HepG2 (cell line): ENCODE data around the gene TAOK3. TPM values are rescaled to one million over a fixed set of nuclear protein-coding genes. Genes with fewer than 3 reads are reported as not detected.

Experiments used
- KDM3A ChIP-seq: IDR thresholded peaks from 2 replicates; pipeline ENCODE4 v1.6.1; 2018; ENCODE audit warnings: low read depth, missing compliant biosample characterization
- NR2F6 ChIP-seq, 2 experiments: IDR thresholded peaks; 2 replicates each; pipeline ENCODE4 v1.6.1; 2016; ENCODE audit warnings: antibody characterized with exemption in 1 of 2, mild to moderate bottlenecking in 1 of 2
- REXO4 ChIP-seq: sonication (generic); formaldehyde crosslinking; IDR thresholded peaks from 2 replicates; pipeline ENCODE4 v1.8.0; 2022; ENCODE audit warnings: missing genetic modification reagents, mild to moderate bottlenecking, borderline replicate concordance
- ZFY ChIP-seq: sonication (generic); formaldehyde crosslinking; IDR thresholded peaks from 2 replicates; pipeline ENCODE4 v1.4.0; 2020; ENCODE audit warnings: missing genetic modification reagents
- ZNF138 ChIP-seq: sonication (generic); formaldehyde crosslinking; IDR thresholded peaks from 2 replicates; pipeline ENCODE4 v1.5.0; 2020; ENCODE audit warnings: mild to moderate bottlenecking, low read depth, missing genetic modification reagents
- ZNF260 ChIP-seq: sonication (generic); formaldehyde crosslinking; IDR thresholded peaks from 2 replicates; pipeline ENCODE4 v1.4.0; 2020; ENCODE audit warnings: missing genetic modification reagents, low read depth, mild to moderate bottlenecking, borderline replicate concordance
- ZNF496 ChIP-seq: sonication (generic); formaldehyde crosslinking; IDR thresholded peaks from 2 replicates; pipeline ENCODE4 v1.8.1; 2023; ENCODE audit warnings: mild to moderate bottlenecking, moderate library complexity, missing genetic modification reagents; ENCODE audit not compliant: insufficient replicate concordance
- ZNF773 ChIP-seq: sonication (generic); formaldehyde crosslinking; IDR thresholded peaks from 2 replicates; pipeline ENCODE4 v1.4.0; 2020; ENCODE audit warnings: missing genetic modification reagents, borderline replicate concordance
- polyA plus RNA-seq, 8 experiments: library from polyadenylated mRNA; depleted of rRNA in 3 of 8; stranded (reverse) in 7 of 8; unstranded in 1 of 8; fragments of >200 nt; fragmentation: Illumina TruSeq in 4 of 8; extraction: Trizol in 4 of 8; gene quantifications; 2 replicates each; pipeline versions ENCODE4 v1.2.1 to v1.2.3, GENCODE V29; 2011 to 2016; ENCODE audit warnings: low read depth in 4 of 8, missing spikeins in 1 of 8, mixed read lengths in 1 of 8; ENCODE audit not compliant: insufficient read depth in 1 of 8
- total RNA-seq, 5 experiments: library from RNA; depleted of rRNA; stranded (reverse); fragments of >200 nt; fragmentation: Illumina TruSeq; extraction: Trizol; gene quantifications; 2 replicates each; pipeline ENCODE4 v1.2.3, GENCODE V29; 2016; ENCODE audit warnings: low read depth in 1 of 5
- TF ChIP-seq, protein P1 (sequence below), 2 experiments: fragments of 450-650 bp in 1 of 2; sonication (generic) in 1 of 2; formaldehyde crosslinking in 1 of 2; IDR thresholded peaks; 2 replicates each; pipeline versions ENCODE4 v1.6.1 to v1.8.0; 2016 to 2022; ENCODE audit warnings: antibody characterized with exemption in 1 of 2, mild to moderate bottlenecking in 1 of 2, missing genetic modification reagents in 1 of 2
- TF ChIP-seq, protein P2 (sequence below): sonication (generic); formaldehyde crosslinking; conservative IDR thresholded peaks from 2 replicates; pipeline ENCODE4 v1.4.0; 2020; ENCODE audit warnings: missing genetic modification reagents
- TF ChIP-seq, protein P3 (sequence below): sonication (generic); formaldehyde crosslinking; IDR thresholded peaks from 2 replicates; pipeline ENCODE4 v1.5.1; 2020; ENCODE audit warnings: mild to moderate bottlenecking, missing genetic modification reagents, borderline replicate concordance

TAOK3 gene
- total and polyA plus RNA-seq, 2 of the 13 experiments (the other 11 are each of a cell fraction or from before 2014, with no cell fraction given): 10.4 to 12.3 TPM

DNA sequence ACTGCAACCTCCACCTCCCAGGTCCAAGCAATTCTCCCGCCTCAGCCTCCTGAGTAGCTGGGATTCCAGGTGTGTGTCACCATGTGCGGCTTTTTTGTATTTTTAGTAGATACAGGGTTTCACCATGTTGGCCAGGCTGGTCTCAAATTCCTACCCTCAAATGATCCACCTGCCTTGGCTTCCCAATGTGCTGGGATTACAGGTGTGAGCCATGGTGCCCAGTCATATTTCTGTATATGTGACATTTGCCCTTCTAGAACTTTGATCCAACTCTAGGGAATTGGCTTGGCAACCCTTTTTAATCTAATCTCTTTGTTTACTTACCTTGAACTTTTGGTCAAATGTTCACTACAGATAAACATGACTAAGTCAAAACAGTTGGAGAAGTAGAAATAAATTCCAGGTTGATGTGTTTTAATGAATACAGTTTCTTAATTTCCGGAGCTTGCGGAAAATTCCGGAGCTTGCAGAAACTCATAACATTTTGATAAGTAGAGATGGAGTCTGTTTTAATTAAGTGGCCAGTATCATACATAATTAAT, 248.3 kb downstream of the TAOK3 start (continued):
- TF ChIP-seq KDM3A (CRISPR knock-in tag): no peak
- no peak for TF ChIP-seq ZNF260
- no peak for TF ChIP-seq ZNF138 (CRISPR knock-in tag)
- TF ChIP-seq ZNF773: no peak
- TF ChIP-seq ZFY: no peak
- TF ChIP-seq, protein P1, sequence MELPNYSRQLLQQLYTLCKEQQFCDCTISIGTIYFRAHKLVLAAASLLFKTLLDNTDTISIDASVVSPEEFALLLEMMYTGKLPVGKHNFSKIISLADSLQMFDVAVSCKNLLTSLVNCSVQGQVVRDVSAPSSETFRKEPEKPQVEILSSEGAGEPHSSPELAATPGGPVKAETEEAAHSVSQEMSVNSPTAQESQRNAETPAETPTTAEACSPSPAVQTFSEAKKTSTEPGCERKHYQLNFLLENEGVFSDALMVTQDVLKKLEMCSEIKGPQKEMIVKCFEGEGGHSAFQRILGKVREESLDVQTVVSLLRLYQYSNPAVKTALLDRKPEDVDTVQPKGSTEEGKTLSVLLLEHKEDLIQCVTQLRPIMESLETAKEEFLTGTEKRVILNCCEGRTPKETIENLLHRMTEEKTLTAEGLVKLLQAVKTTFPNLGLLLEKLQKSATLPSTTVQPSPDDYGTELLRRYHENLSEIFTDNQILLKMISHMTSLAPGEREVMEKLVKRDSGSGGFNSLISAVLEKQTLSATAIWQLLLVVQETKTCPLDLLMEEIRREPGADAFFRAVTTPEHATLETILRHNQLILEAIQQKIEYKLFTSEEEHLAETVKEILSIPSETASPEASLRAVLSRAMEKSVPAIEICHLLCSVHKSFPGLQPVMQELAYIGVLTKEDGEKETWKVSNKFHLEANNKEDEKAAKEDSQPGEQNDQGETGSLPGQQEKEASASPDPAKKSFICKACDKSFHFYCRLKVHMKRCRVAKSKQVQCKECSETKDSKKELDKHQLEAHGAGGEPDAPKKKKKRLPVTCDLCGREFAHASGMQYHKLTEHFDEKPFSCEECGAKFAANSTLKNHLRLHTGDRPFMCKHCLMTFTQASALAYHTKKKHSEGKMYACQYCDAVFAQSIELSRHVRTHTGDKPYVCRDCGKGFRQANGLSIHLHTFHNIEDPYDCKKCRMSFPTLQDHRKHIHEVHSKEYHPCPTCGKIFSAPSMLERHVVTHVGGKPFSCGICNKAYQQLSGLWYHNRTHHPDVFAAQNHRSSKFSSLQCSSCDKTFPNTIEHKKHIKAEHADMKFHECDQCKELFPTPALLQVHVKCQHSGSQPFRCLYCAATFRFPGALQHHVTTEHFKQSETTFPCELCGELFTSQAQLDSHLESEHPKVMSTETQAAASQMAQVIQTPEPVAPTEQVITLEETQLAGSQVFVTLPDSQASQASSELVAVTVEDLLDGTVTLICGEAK (IDR thresholded peaks at IDR 0.05): no peak
- TF ChIP-seq, protein P1 (CRISPR knock-in tag; IDR thresholded peaks at IDR 0.05): no peak
- TF ChIP-seq, protein P2, sequence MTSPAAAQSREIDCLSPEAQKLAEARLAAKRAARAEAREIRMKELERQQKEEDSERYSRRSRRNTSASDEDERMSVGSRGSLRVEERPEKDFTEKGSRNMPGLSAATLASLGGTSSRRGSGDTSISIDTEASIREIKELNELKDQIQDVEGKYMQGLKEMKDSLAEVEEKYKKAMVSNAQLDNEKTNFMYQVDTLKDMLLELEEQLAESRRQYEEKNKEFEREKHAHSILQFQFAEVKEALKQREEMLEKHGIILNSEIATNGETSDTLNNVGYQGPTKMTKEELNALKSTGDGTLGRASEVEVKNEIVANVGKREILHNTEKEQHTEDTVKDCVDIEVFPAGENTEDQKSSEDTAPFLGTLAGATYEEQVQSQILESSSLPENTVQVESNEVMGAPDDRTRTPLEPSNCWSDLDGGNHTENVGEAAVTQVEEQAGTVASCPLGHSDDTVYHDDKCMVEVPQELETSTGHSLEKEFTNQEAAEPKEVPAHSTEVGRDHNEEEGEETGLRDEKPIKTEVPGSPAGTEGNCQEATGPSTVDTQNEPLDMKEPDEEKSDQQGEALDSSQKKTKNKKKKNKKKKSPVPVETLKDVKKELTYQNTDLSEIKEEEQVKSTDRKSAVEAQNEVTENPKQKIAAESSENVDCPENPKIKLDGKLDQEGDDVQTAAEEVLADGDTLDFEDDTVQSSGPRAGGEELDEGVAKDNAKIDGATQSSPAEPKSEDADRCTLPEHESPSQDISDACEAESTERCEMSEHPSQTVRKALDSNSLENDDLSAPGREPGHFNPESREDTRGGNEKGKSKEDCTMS: no peak
- TF ChIP-seq NR2F6 (IDR thresholded peaks at IDR 0.05): peak; percentile 96
- peak; percentile 93 for TF ChIP-seq NR2F6 (CRISPR knock-in tag; IDR thresholded peaks at IDR 0.05)
- no peak for TF ChIP-seq ZNF496 (CRISPR knock-in tag)
- TF ChIP-seq REXO4 (CRISPR knock-in tag): no peak
- TF ChIP-seq, protein P3, sequence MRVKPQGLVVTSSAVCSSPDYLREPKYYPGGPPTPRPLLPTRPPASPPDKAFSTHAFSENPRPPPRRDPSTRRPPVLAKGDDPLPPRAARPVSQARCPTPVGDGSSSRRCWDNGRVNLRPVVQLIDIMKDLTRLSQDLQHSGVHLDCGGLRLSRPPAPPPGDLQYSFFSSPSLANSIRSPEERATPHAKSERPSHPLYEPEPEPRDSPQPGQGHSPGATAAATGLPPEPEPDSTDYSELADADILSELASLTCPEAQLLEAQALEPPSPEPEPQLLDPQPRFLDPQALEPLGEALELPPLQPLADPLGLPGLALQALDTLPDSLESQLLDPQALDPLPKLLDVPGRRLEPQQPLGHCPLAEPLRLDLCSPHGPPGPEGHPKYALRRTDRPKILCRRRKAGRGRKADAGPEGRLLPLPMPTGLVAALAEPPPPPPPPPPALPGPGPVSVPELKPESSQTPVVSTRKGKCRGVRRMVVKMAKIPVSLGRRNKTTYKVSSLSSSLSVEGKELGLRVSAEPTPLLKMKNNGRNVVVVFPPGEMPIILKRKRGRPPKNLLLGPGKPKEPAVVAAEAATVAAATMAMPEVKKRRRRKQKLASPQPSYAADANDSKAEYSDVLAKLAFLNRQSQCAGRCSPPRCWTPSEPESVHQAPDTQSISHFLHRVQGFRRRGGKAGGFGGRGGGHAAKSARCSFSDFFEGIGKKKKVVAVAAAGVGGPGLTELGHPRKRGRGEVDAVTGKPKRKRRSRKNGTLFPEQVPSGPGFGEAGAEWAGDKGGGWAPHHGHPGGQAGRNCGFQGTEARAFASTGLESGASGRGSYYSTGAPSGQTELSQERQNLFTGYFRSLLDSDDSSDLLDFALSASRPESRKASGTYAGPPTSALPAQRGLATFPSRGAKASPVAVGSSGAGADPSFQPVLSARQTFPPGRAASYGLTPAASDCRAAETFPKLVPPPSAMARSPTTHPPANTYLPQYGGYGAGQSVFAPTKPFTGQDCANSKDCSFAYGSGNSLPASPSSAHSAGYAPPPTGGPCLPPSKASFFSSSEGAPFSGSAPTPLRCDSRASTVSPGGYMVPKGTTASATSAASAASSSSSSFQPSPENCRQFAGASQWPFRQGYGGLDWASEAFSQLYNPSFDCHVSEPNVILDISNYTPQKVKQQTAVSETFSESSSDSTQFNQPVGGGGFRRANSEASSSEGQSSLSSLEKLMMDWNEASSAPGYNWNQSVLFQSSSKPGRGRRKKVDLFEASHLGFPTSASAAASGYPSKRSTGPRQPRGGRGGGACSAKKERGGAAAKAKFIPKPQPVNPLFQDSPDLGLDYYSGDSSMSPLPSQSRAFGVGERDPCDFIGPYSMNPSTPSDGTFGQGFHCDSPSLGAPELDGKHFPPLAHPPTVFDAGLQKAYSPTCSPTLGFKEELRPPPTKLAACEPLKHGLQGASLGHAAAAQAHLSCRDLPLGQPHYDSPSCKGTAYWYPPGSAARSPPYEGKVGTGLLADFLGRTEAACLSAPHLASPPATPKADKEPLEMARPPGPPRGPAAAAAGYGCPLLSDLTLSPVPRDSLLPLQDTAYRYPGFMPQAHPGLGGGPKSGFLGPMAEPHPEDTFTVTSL: peak; percentile 65; the same call in 1 of the 2 replicates
